ENCODE data around the gene LRRC55.

DNA sequence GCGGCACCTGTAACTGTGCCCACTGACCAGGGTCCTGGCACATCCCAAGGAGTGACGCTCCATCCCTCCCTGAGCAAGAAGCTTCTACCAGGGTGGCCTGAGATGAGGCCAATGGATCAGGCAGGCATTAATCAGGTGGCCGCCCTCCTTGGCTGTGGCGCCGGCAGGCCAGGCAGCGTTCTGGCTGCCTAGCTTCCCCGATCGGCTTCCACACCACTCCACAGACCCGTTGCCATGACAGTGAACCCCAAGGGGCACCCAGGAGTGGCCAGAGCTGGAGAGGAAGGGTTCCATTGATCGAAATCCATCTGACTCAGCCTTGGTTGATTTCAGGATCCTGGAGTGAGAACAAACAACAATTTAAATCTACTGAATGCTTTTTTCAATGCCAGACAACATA lies 20.5 kb downstream of the LRRC55 start:
- TF ChIP-seq, protein P1, sequence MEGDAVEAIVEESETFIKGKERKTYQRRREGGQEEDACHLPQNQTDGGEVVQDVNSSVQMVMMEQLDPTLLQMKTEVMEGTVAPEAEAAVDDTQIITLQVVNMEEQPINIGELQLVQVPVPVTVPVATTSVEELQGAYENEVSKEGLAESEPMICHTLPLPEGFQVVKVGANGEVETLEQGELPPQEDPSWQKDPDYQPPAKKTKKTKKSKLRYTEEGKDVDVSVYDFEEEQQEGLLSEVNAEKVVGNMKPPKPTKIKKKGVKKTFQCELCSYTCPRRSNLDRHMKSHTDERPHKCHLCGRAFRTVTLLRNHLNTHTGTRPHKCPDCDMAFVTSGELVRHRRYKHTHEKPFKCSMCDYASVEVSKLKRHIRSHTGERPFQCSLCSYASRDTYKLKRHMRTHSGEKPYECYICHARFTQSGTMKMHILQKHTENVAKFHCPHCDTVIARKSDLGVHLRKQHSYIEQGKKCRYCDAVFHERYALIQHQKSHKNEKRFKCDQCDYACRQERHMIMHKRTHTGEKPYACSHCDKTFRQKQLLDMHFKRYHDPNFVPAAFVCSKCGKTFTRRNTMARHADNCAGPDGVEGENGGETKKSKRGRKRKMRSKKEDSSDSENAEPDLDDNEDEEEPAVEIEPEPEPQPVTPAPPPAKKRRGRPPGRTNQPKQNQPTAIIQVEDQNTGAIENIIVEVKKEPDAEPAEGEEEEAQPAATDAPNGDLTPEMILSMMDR (IDR thresholded peaks at IDR 0.05), result no peak
- TF ChIP-seq POLR2A (IDR thresholded peaks at IDR 0.05), result no peak
- no peak for TF ChIP-seq EP300 (IDR thresholded peaks at IDR 0.05)
